Mammary epithelial cell (primary cell): ENCODE data around the gene TP63.

Experiments
- EZH2 ChIP-seq: IDR thresholded peaks from 2 replicates; pipeline ENCODE4 v1.6.1; 2012; ENCODE audit warnings: low read length, inconsistent platforms, borderline replicate concordance
- TF ChIP-seq, protein P1 (sequence below), 2 donors: IDR thresholded peaks in 1 of 2; conservative IDR thresholded peaks in 1 of 2; 2 replicates each; pipeline ENCODE4 v1.5.1; 2011 to 2012; ENCODE audit warnings: inconsistent platforms in 2 of 2, low read length in 2 of 2, mild to moderate bottlenecking in 2 of 2, control low read depth in 1 of 2, low read depth in 1 of 2; ENCODE audit not compliant: insufficient read depth in 1 of 2; ENCODE audit errors: extremely low read depth in 1 of 2

DNA sequence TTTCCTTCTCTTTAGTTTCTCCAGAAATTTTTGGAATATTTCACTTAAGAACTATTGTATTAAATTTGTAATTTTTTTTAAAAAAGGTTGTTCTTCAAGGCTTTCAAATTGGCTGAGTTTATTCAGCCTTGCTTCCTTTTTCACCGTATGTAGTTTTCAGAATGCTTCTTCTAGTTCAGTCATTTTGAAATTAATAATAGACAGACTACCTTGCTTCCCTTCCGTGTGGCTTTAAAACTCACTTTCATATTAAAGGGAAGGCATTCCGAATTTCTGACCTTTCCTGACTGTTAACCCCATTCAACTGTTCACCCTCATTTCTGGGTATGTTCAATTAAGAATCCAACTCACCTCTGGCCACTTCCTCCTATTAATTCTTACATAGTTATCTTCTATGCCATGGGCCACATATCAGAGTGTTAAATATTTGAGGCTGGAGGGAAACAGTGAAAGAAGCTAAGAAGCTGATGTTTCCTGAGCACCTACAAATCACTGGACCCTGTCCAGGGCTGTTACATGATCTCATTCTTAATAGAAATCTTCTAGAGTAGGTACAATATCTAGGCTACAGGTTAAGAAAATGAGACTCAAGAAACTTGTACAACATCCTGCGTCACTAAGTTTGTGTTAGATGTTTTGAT is 252.0 kb downstream of the TP63 start:
- TF ChIP-seq, protein P1, sequence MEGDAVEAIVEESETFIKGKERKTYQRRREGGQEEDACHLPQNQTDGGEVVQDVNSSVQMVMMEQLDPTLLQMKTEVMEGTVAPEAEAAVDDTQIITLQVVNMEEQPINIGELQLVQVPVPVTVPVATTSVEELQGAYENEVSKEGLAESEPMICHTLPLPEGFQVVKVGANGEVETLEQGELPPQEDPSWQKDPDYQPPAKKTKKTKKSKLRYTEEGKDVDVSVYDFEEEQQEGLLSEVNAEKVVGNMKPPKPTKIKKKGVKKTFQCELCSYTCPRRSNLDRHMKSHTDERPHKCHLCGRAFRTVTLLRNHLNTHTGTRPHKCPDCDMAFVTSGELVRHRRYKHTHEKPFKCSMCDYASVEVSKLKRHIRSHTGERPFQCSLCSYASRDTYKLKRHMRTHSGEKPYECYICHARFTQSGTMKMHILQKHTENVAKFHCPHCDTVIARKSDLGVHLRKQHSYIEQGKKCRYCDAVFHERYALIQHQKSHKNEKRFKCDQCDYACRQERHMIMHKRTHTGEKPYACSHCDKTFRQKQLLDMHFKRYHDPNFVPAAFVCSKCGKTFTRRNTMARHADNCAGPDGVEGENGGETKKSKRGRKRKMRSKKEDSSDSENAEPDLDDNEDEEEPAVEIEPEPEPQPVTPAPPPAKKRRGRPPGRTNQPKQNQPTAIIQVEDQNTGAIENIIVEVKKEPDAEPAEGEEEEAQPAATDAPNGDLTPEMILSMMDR (conservative IDR thresholded peaks at IDR 0.05 in 1 of 2, IDR thresholded peaks at IDR 0.05 in 1 of 2; ENCODE audit: extremely low read depth in 1 of 2, insufficient read depth in 1 of 2, low read depth in 1 of 2, low read length in 2 of 2), result no peak
- no peak for TF ChIP-seq EZH2
